OCI-LY7 (cell line): ENCODE results near the gene CDC42BPA. TPM values are rescaled to one million over a fixed set of nuclear protein-coding genes. Genes with fewer than 3 reads are reported as not detected.

Source experiments
- BruUV-seq: library from RNA; stranded (reverse); fragments of 400-500 nt; replicated peaks from 2 replicates; lab custom pipeline; 2021; lab: Mats Ljungman, UMichigan
- CTCF ChIA-PET: fragments of 300-600 bp; sonication (Branson Sonifier 250); formaldehyde crosslinking; loops from one replicate; lab custom pipeline; 2022; ENCODE audit warnings: antibody characterized with exemption; ENCODE audit not compliant: unreplicated experiment; lab: Charles Lee
- POLR2A ChIA-PET: fragments of 300-600 bp; sonication (Branson Sonifier 250); formaldehyde crosslinking; loops from one replicate; lab custom pipeline; 2022; ENCODE audit warnings: antibody characterized with exemption; lab: Charles Lee
- DNase-seq: peaks from one replicate; pipeline ENCODE4 v3.0.0-alpha.2; 2015; ENCODE audit warnings: low spot score
- H2AFZ ChIP-seq: fragments of 200-600 bp; sonication (generic), shearing (Covaris generic); 2 replicates; pipeline ENCODE4 v1.6.1; 2014; ENCODE audit warnings: mild to moderate bottlenecking, antibody characterized with exemption, low read length, moderate library complexity
- H3K27ac ChIP-seq: fragments of 200-600 bp; sonication (generic); 2 replicates; pipeline ENCODE4 v1.5.1; 2014; ENCODE audit warnings: mixed run types, low read depth, mild to moderate bottlenecking, moderate library complexity, low read length, inconsistent platforms; ENCODE audit not compliant: poor library complexity, severe bottlenecking
- H3K36me3 ChIP-seq: fragments of 200-600 bp; sonication (generic); 2 replicates; pipeline ENCODE4 v1.6.1; 2014; ENCODE audit warnings: mild to moderate bottlenecking, antibody characterized with exemption, low read length, moderate library complexity, mixed read lengths; ENCODE audit not compliant: insufficient read depth
- H3K4me1 ChIP-seq: fragments of 200-600 bp; sonication (generic); 2 replicates; pipeline ENCODE4 v1.5.1; 2014; ENCODE audit warnings: mild to moderate bottlenecking, low read length; ENCODE audit not compliant: insufficient read depth, poor library complexity, severe bottlenecking
- H3K4me2 ChIP-seq: fragments of 200-600 bp; sonication (generic); 2 replicates; pipeline ENCODE4 v1.6.1; 2014; ENCODE audit warnings: mild to moderate bottlenecking, low read length
- H3K4me3 ChIP-seq: fragments of 200-600 bp; sonication (generic); 2 replicates; pipeline ENCODE4 v1.5.1; 2014; ENCODE audit warnings: mild to moderate bottlenecking, low read depth, low read length; ENCODE audit not compliant: poor library complexity, severe bottlenecking
- H3K79me2 ChIP-seq: fragments of 200-600 bp; sonication (generic); 2 replicates; pipeline ENCODE4 v1.6.1; 2016; ENCODE audit warnings: low read depth, mild to moderate bottlenecking, low read length, moderate library complexity, mixed read lengths; ENCODE audit not compliant: insufficient read depth
- H3K9me2 ChIP-seq: fragments of 200-600 bp; sonication (generic); 2 replicates; pipeline ENCODE4 v1.6.1; 2016; ENCODE audit warnings: mild to moderate bottlenecking, low read length, mixed read lengths; ENCODE audit not compliant: insufficient read depth
- H3K9me3 ChIP-seq: fragments of 200-600 bp; sonication (generic); 2 replicates; pipeline ENCODE4 v1.6.1; 2014; ENCODE audit warnings: mild to moderate bottlenecking, mixed run types, low read length, mixed read lengths
- H4K20me1 ChIP-seq: fragments of 200-600 bp; sonication (generic); 2 replicates; pipeline ENCODE4 v1.6.1; 2014; ENCODE audit warnings: mild to moderate bottlenecking, antibody characterized with exemption, low read length, moderate library complexity, mixed read lengths; ENCODE audit not compliant: insufficient read depth
- CTCF ChIP-seq: fragments of 200-600 bp; sonication (generic); conservative IDR thresholded peaks from 2 replicates; pipeline ENCODE4 v1.5.1; 2014; ENCODE audit warnings: mild to moderate bottlenecking, antibody characterized with exemption, low read length, moderate library complexity, mixed read lengths
- EZH2phosphoT487 ChIP-seq: fragments of 200-600 bp; sonication (generic); IDR thresholded peaks from 2 replicates; pipeline ENCODE4 v1.6.1; 2018; ENCODE audit warnings: low read depth, borderline replicate concordance, mild to moderate bottlenecking, mixed run types, antibody characterized with exemption, low read length, moderate library complexity, mixed read lengths
- intact Hi-C: fragments of 100-400 bp; cut with micrococcal nuclease; formaldehyde crosslinking; loops from one replicate; pipeline ENCODE4 v1.10.0; 2022; ENCODE audit not compliant: unreplicated experiment
- total RNA-seq, 2 experiments: library from RNA; depleted of rRNA in 1 of 2; stranded (reverse); fragments of >200 nt in 1 of 2; shearing (Covaris generic) in 1 of 2; gene quantifications; 2 replicates each; pipeline ENCODE4 v1.2.3, GENCODE V29; 2014 to 2022

Gene CDC42BPA
- total RNA-seq, 2 experiments from 2014 or later: not detected

GRCh38 chr1:227009937-227010336 is 308.4 kb downstream of the CDC42BPA start:
- Histone ChIP-seq H4K20me1 (no peaks in the 10 kb centered on the region), H3K4me3 (no peak overlapping the region), H3K9me2 (no peaks in the 10 kb centered on the region), H3K4me1 (no peaks in the 10 kb centered on the region), H3K36me3 (no peaks in the 10 kb centered on the region), H3K79me2 (no peaks in the 10 kb centered on the region), H3K9me3 (no peaks in the 10 kb centered on the region), H3K27ac (no peak overlapping the region), H3K4me2 (no peak overlapping the region), H2AFZ (no peak overlapping the region)
- intact Hi-C loops: no loop called here
- ChIA-PET CTCF (no interaction called here), POLR2A (interaction anchor here (0.6 to 0.7 kb wide), 3 partner anchors 155 to 1407 kb away, joined by 3 read pairs; no protein-coding TSS in a partner anchor)
- no peak for DNase-seq
- no TSS peak for BruUV-seq
- no peak for TF ChIP-seq CTCF
- TF ChIP-seq EZH2phosphoT487: no peak

DNA sequence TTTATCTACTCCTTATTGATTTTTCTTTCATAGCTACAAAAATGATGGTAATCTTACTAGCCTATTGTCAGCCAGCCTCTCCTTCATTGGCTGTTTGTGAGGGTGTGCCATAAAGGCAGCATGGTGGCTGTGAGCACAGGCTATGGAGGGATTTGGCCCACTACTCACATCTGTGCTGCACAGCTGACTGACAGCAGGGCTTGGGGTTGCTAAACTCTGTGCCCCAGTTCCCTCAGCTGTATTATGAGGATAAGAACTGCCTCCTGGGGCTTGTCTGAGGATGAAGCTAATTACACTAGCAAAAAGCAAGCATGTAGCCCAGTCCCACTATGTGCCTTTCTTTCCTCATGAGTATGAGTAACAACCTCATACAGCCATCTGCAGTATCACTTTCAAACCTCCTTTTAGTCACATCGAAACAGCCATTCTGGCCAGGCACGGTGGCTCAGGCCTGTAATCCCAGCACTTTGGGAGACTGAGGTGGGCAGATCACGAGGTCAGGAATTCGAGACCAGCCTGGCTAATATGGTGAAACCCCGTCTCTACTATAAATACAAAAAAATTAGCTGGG is 312.0 kb downstream of the CDC42BPA start:
- H3K9me3 ChIP-seq: no peaks in the 10 kb centered on the region
- ChIA-PET POLR2A (no interaction called here), CTCF (interaction anchor here (1.0 kb wide), 1 partner anchor 785 kb away, joined by 3 read pairs; no protein-coding TSS in a partner anchor)
- no peaks in the 10 kb centered on the region for H3K36me3 ChIP-seq
- intact Hi-C loops: no loop called here
- no peaks in the 10 kb centered on the region for H3K4me1 ChIP-seq
- TF ChIP-seq EZH2phosphoT487 (no peak), CTCF (no peak)
- no TSS peak for BruUV-seq
- no peaks in the 10 kb centered on the region for H4K20me1 ChIP-seq
- H3K4me2 ChIP-seq: no peak overlapping the region
- no peak for DNase-seq
- H3K27ac ChIP-seq: no peak overlapping the region
- no peaks in the 10 kb centered on the region for H3K9me2 ChIP-seq
- H2AFZ ChIP-seq: no peak overlapping the region
- no peak overlapping the region for H3K4me3 ChIP-seq
- H3K79me2 ChIP-seq: no peaks in the 10 kb centered on the region

GRCh38 chr1:227004796-227005195 is 313.5 kb downstream of the CDC42BPA start:
- H3K4me2 ChIP-seq: no peak overlapping the region
- H3K27ac ChIP-seq: no peak overlapping the region
- no TSS peak for BruUV-seq
- ChIA-PET CTCF (no interaction called here), POLR2A (no interaction called here)
- intact Hi-C loops: no loop called here
- H2AFZ ChIP-seq: no peak overlapping the region
- no peaks in the 10 kb centered on the region for H3K4me1 ChIP-seq
- no peaks in the 10 kb centered on the region for H3K36me3 ChIP-seq
- TF ChIP-seq EZH2phosphoT487: no peak
- no peak for TF ChIP-seq CTCF
- H3K9me3 ChIP-seq: no peaks in the 10 kb centered on the region
- no peak overlapping the region for H3K4me3 ChIP-seq
- no peaks in the 10 kb centered on the region for H3K9me2 ChIP-seq
- no peaks in the 10 kb centered on the region for H4K20me1 ChIP-seq
- no peaks in the 10 kb centered on the region for H3K79me2 ChIP-seq
- DNase-seq: no peak
